GM23338 (cell line): Measurements from ENCODE around the gene MAIP1. TPM values are rescaled to one million over a fixed set of nuclear protein-coding genes. Genes with fewer than 3 reads are reported as not detected.

Experiments used
- ATAC-seq: fragments of 200-7000 bp; cut with Tn5 transposase; 3 replicates; pipeline ENCODE4 v1.9.1; 2020
- DNase-seq: peaks from one replicate; pipeline ENCODE4 v3.0.0-alpha.2; 2015; ENCODE audit warnings: low spot score
- H2AFZ ChIP-seq: fragments of 200-600 bp; sonication (generic); 2 replicates; pipeline ENCODE4 v1.8.0; 2016; ENCODE audit warnings: antibody characterized with exemption, mild to moderate bottlenecking, moderate library complexity
- H3F3A ChIP-seq: fragments of 200-600 bp; sonication (generic); replicated peaks from 2 replicates; pipeline ENCODE4 v1.8.0; 2017; ENCODE audit warnings: antibody characterized with exemption, mixed run types, low read depth
- H3K27ac ChIP-seq: fragments of 200-600 bp; sonication (generic); 2 replicates; pipeline ENCODE4 v1.6.1; 2016; ENCODE audit warnings: low read depth
- H3K27me3 ChIP-seq: fragments of 200-600 bp; sonication (generic); 2 replicates; pipeline ENCODE4 v1.8.0; 2016; ENCODE audit warnings: mild to moderate bottlenecking, mixed run types, moderate library complexity; ENCODE audit not compliant: insufficient read depth
- H3K36me3 ChIP-seq: fragments of 200-600 bp; sonication (generic); 2 replicates; pipeline ENCODE4 v1.8.0; 2016; ENCODE audit warnings: mild to moderate bottlenecking; ENCODE audit not compliant: insufficient read depth
- H3K4me1 ChIP-seq: fragments of 200-600 bp; sonication (generic); 2 replicates; pipeline ENCODE4 v1.8.0; 2016; ENCODE audit warnings: mild to moderate bottlenecking, moderate library complexity; ENCODE audit not compliant: insufficient read depth
- H3K4me2 ChIP-seq: fragments of 200-600 bp; sonication (generic); 2 replicates; pipeline ENCODE4 v1.7.1; 2017; ENCODE audit warnings: mixed run types
- H3K4me3 ChIP-seq: fragments of 200-600 bp; sonication (generic); 2 replicates; pipeline ENCODE4 v1.6.1; 2016; ENCODE audit warnings: mixed run types
- H3K79me2 ChIP-seq: fragments of 200-600 bp; sonication (generic); replicated peaks from 2 replicates; pipeline ENCODE4 v1.8.0; 2017; ENCODE audit warnings: mild to moderate bottlenecking; ENCODE audit not compliant: insufficient read depth
- H3K9me2 ChIP-seq: fragments of 200-600 bp; sonication (generic); 2 replicates; pipeline ENCODE4 v1.8.0; 2017; ENCODE audit not compliant: insufficient read depth
- H4K20me1 ChIP-seq: fragments of 200-600 bp; sonication (generic); replicated peaks from 2 replicates; pipeline ENCODE4 v1.8.0; 2017; ENCODE audit warnings: mild to moderate bottlenecking; ENCODE audit not compliant: insufficient read depth
- H3K27ac Mint-ChIP-seq: 2 replicates; pipeline ENCODE4 v1.8.0; 2020; ENCODE audit warnings: inconsistent platforms, mild to moderate bottlenecking, moderate library complexity, mixed read lengths
- H3K27me3 Mint-ChIP-seq: 3 replicates; pipeline ENCODE4 v1.8.0; 2022; ENCODE audit warnings: low read depth, mild to moderate bottlenecking, moderate library complexity, mixed read lengths, inconsistent platforms; ENCODE audit not compliant: insufficient read depth, poor library complexity
- H3K36me3 Mint-ChIP-seq: 3 replicates; pipeline ENCODE4 v1.8.0; 2021; ENCODE audit warnings: low read depth, mild to moderate bottlenecking, inconsistent platforms, moderate library complexity, mixed read lengths
- H3K4me1 Mint-ChIP-seq: 3 replicates; pipeline ENCODE4 v1.8.0; 2020; ENCODE audit warnings: mild to moderate bottlenecking, inconsistent platforms, mixed read lengths
- H3K4me3 Mint-ChIP-seq: 3 replicates; pipeline ENCODE4 v1.8.0; 2021; ENCODE audit warnings: moderate library complexity, mild to moderate bottlenecking, inconsistent platforms, mixed read lengths
- H3K9me3 Mint-ChIP-seq: 3 replicates; pipeline ENCODE4 v1.8.0; 2020; ENCODE audit warnings: moderate library complexity, mild to moderate bottlenecking, inconsistent platforms, mixed read lengths
- CREB1 ChIP-seq: fragments of 250-450 bp; sonication (Bioruptor Pico); IDR thresholded peaks from 2 replicates; pipeline ENCODE4 v1.5.0; 2020; ENCODE audit warnings: low read depth, mild to moderate bottlenecking, moderate library complexity
- CTCF ChIP-seq, 2 experiments: fragments of 200-600 bp in 1 of 2; sonication (generic) in 1 of 2; conservative IDR thresholded peaks; 2 replicates each; pipeline versions ENCODE4 v1.5.1 to v1.6.1; 2016 to 2017; ENCODE audit warnings: antibody characterized with exemption in 2 of 2, low read depth in 2 of 2, mild to moderate bottlenecking in 2 of 2, moderate library complexity in 1 of 2
- ETS1 ChIP-seq: IDR thresholded peaks from 2 replicates; pipeline ENCODE4 v1.6.1; 2016; ENCODE audit warnings: antibody characterized with exemption
- EZH2 ChIP-seq: fragments of 200-600 bp; sonication (generic); IDR thresholded peaks from one replicate; pipeline ENCODE4 v1.8.0; 2017; ENCODE audit warnings: antibody characterized with exemption, mild to moderate bottlenecking, low read depth; ENCODE audit not compliant: unreplicated experiment
- EZH2phosphoT487 ChIP-seq: fragments of 200-600 bp; sonication (generic); IDR thresholded peaks from one replicate; pipeline ENCODE4 v1.8.1; 2018; ENCODE audit warnings: antibody characterized with exemption; ENCODE audit not compliant: unreplicated experiment
- POLR2AphosphoS5 ChIP-seq: IDR thresholded peaks from 2 replicates; pipeline ENCODE4 v1.6.1; 2016; ENCODE audit warnings: antibody characterized with exemption, low read depth
- STAT1 ChIP-seq: IDR thresholded peaks from one replicate; pipeline ENCODE4 v1.6.1; 2016; ENCODE audit warnings: antibody characterized with exemption; ENCODE audit not compliant: unreplicated experiment
- ZNF114 ChIP-seq: fragments of 250-450 bp; sonication (Bioruptor Pico); IDR thresholded peaks from 2 replicates; pipeline ENCODE4 v1.5.0; 2020; ENCODE audit warnings: mild to moderate bottlenecking, moderate library complexity
- ZNF331 ChIP-seq: fragments of 250-450 bp; sonication (Bioruptor Pico); IDR thresholded peaks from 2 replicates; pipeline ENCODE4 v1.5.0; 2020; ENCODE audit warnings: low read depth, mild to moderate bottlenecking, moderate library complexity
- ZNF462 ChIP-seq: fragments of 250-450 bp; sonication (Bioruptor Pico); IDR thresholded peaks from 2 replicates; pipeline ENCODE4 v1.5.0; 2020; ENCODE audit warnings: mild to moderate bottlenecking, moderate library complexity
- polyA plus RNA-seq: library from polyadenylated mRNA; unstranded; fragments of >200 nt; fragmentation: Nextera tagmentation; extraction: Ambion mirVana; gene quantifications from 2 replicates; pipeline ENCODE4 v1.2.1, GENCODE V29; 2016
- total RNA-seq: library from RNA; depleted of rRNA; stranded (reverse); fragments of >200 nt; shearing (Covaris generic); gene quantifications from 2 replicates; pipeline ENCODE4 v1.2.3, GENCODE V29; 2014

Gene MAIP1
- total and polyA plus RNA-seq, 2 experiments from 2014 or later = 36.0 to 41.9 TPM

- TF ChIP-seq ZNF462 (CRISPR knock-in tag) (no peak), ETS1 (no peak)
Observed at GRCh38 chr2:199994371-199994770, 39.0 kb downstream of the MAIP1 start (continued).

GRCh38 chr2:199994896-199995295, 39.5 kb downstream of the MAIP1 start:
- Histone ChIP-seq H3K4me3 (no peak overlapping the region), H3K27me3 (no peaks in the 10 kb centered on the region), H3K4me2 (no peak overlapping the region), H3K27ac (no peak overlapping the region), H3K36me3 (no peaks in the 10 kb centered on the region), H4K20me1 (no peaks in the 10 kb centered on the region), H3K9me2 (peaks cover 26% of the 10 kb centered on the region), H2AFZ (no peak overlapping the region), H3K79me2 (no peaks in the 10 kb centered on the region), H3F3A (no peaks in the 10 kb centered on the region), H3K4me1 (no peaks in the 10 kb centered on the region)
- Mint-ChIP-seq H3K9me3 (no peaks in the 10 kb centered on the region), H3K4me3 (no peak overlapping the region), H3K27me3 (peaks cover 8% of the 10 kb centered on the region), H3K36me3 (no peaks in the 10 kb centered on the region; the same call in 2 of the 3 replicates), H3K4me1 (no peaks in the 10 kb centered on the region; the same call in 2 of the 3 replicates), H3K27ac (no peak overlapping the region)
- DNase-seq (no peak), ATAC-seq (no peak)
- no peak for TF ChIP-seq ZNF114 (CRISPR knock-in tag)
- no peak for TF ChIP-seq CTCF (conservative IDR thresholded peaks at IDR 0.05; ENCODE audit: low read depth in 2 of 2)
- TF ChIP-seq STAT1 = no peak
- no peak for TF ChIP-seq POLR2AphosphoS5
- no peak for TF ChIP-seq ZNF331 (CRISPR knock-in tag)
- TF ChIP-seq ETS1 = no peak
- no peak for TF ChIP-seq EZH2
- TF ChIP-seq EZH2phosphoT487 = no peak
- TF ChIP-seq CREB1 = no peak
